NCI-H2029 treated with DMSO at 0.1 percent for 48 hours (cell line): ENCODE results near the gene NUPR2.
A peak's percentile ranks its signal among the peaks of the same experiment; 100 is the strongest.
"Not testable (repeated sequence)": the region's sequence is repeated elsewhere in the genome, so short reads cannot be mapped to it uniquely, and the experiment has no call there.

Source experiments
- DNase-seq: peaks from one replicate; lab custom pipeline; 2025; lab: John Stamatoyannopoulos, UW

The NUPR2 gene

DNA sequence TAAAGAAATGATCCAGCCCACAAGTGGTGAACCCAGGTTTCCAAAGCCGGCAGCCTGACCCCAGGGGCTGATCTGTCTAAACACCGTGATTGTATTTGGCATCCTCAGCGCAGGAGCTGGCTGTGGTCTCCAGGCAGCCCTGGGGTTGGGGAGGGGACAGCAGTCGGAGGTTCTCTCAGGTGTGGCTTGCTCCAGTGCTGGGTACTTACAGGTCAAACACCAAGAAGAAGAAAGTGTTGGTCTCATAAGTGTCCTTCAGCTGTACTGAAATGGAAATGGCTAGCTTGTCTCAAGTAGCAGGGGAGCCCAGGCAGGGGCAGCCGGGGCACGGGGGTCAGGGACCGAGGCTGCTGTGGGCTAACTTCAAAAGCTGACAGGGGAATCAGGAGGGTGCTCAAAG is 29.5 kb downstream of the NUPR2 start:
- no peak for DNase-seq

DNA sequence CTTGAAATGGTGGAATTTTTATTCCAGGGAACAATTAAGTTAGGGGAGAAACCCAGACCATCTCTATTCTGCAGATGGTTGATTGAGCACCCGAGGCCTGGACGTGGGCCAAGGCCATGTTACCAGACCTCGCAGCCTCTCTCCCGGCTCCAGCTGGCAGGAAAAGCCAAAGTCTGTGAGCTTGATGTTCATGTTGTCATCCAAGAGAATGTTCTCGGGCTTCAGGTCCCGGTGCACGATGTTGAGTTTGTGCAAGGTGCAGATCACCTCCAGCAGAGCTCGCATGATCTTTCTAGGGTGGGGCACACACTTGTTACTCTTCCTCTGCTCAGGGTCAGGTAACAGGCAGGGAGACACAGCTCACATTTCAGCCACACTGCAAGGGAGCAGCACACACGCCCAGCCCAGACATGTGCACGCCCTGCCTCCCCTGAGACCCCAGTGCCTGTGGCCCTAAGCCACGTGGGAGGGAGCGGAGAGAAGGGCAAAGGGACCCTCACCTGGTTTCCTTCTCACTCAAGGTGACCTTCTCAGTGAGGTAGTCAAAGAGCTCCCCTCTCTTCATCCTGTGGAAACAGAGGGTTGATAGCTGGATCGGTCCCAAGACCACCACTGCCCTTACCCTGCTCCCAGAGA is 32.9 kb downstream of the NUPR2 start:
- peak; percentile 20 for DNase-seq

DNA sequence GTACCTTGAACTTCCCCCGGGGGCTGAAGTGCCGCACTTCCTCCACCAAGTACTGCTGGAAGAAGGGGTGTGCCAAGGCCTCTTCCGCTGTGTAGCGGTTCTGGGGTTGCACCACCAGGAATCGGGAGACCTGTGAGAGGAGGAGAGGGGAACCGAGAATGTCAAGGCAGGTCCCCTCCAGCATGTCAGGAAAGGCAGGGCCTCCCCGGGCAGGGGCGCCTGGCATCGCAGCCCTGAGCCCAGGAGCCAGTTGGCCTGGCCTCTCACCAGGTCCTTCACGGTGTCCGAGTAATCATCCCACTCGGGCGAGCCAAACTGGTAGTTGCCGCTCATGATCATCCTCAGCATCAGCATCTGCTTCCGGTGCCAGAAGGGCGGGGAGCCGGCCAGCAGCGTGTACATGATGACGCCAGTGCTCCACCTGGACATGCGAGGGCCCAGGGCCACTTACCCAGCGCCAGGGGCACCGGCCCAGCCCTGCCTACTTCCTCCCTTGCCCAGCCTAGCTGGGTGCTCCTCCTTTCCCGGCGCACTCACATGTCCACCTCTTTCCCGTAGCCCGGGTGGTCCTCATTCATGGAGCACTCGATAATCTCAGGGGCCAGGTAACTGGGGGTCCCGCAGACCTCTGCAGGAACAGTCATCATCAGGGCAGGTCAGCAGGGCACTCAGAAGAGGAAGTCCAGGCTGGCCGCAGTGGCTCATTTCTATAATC is 34.4 kb downstream of the NUPR2 start:
- DNase-seq: no peak

DNA sequence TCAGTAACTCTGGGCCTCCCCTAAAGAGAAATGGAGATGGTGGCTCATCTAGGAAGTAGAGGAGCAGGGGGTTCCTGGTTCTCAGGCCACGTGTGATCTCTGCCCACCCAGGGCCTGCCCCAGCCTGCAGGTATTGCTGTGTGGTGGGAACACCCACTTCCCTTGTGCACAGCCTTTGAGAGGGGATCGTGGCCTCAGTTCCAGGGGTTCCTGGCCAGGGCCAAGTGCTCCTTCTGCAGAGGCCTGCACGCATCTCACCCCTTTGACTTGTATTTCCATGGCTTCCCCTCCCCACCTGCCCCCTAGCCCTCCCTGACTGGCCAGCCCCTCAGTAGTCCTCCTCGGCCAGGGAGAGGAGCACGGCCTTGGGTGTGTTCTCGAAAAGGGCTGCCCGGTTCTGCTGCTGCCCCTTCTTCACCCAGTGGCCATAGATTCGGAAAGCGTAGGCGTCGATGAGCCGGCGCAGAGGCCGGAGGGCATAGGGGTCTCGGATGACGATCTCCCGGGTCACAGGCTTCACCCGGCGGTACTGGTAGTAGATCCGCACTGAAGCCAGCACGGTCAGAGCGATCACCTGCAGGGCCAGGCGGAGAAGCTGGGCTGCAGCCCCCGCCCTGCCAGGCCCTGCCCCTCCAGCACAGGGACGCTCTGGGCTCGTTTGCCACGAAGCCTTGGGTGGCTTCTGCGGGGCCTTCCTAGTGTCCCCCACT is 35.3 kb downstream of the NUPR2 start:
- DNase-seq: not testable (repeated sequence)

DNA sequence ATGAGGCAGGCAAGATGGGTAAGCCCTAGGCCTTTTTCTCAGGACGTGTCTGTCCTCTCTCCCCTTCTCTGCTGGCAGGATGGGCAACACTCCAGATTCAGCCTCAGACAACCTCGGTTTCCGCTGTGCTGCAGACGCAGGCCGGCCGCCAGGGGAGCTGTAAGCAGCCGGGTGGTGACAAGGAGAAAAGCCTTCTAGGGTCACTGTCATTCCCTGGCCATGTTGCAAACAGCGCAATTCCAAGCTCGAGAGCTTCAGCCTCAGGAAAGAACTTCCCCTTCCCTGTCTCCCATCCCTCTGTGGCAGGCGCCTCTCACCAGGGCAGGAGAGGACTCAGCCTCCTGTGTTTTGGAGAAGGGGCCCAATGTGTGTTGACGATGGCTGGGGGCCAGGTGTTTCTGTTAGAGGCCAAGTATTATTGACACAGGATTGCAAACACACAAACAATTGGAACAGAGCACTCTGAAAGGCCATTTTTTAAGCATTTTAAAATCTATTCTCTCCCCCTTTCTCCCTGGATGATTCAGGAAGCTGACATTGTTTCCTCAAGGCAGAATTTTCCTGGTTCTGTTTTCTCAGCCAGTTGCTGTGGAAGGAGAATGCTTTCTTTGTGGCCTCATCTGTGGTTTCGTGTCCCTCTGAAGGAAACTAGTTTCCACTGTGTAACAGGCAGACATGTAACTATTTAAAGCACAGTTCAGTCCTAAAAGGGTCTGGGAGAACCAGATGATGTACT is 36.6 kb downstream of the NUPR2 start:
- peak; percentile 95 for DNase-seq

DNA sequence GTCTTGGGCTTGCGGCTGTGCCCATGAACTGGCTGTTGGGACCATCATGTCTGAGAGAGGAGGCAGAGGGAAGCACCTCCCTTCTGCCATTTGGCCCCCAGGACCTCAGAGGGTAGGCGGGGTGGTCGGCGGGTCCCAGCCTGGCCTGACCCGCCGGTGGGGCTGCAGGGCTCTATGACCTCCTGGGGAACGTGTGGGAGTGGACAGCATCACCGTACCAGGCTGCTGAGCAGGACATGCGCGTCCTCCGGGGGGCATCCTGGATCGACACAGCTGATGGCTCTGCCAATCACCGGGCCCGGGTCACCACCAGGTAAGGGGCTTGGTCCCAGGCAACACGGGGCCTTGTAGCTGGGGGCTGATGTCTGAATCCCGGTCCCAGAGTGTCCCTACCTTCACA is 38.0 kb downstream of the NUPR2 start:
- no peak for DNase-seq

DNA sequence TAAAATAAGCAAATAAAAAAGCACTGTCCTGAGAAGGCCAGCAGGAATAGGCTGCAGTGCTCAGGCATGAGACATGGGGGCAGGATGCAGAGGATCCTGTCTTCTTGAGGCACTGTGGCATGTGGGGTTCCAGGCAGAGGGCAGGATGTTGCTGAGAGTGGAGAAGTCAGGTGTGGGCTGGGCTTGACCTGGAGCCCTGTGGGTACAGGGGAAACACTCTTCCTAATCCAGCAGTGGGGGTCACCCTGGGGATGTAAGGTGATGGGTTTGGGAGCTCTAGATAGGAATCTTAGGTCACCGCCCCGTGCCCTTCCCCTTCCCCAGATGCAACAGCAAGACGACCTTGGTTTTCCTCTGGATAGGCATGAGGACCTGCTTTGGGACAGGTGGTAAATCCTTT is 38.5 kb downstream of the NUPR2 start:
- no peak for DNase-seq

DNA sequence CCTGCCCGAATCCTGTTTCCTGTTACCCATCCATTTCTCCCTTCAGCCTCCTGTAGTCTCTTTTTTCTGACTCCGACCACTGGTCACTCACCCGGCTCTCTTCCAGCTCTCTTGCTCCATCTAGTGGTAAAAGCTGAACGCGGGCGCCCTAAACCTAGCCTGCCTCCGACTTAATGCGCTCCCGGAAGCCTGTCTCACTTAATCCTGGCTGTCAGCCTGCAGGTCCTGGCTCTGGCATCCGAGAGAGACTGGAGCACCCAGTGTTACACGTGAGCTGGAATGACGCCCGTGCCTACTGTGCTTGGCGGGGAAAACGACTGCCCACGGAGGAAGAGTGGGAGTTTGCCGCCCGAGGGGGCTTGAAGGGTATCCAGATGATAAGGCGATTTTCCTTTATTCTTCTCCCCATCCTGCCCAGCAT is 41.8 kb downstream of the NUPR2 start:
- peak; percentile 57 for DNase-seq

DNA sequence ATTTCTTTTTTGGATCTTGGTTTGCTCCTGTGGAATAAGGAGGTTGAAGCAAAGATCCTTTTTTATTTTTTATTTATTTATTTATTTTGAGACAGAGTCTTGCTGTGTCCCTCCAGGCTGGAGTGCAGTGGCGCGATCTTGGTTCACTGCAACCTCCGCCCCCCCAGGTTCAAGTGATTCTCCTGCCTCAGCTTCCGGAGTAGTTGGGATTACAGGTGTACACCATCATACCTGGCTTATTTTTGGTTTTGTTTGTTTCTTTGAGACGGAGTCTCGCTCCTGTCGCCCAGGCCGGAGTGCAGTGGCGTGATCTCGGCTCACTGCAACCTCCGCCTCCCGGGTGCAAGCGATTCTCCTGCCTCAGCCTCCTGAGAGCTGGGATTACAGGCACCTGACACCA is 49.8 kb downstream of the NUPR2 start:
- DNase-seq: not testable (repeated sequence)
